HUES64 (cell line): ENCODE measurements around the gene ASMT.
"Not testable (repeated sequence)": the region's sequence is repeated elsewhere in the genome, so short reads cannot be mapped to it uniquely, and the experiment has no call there.

Experiments used
- H3K27ac ChIP-seq: 2 replicates; pipeline ENCODE4 v1.7.0; 2013; ENCODE audit warnings: low read depth, low read length, inconsistent platforms
- H3K27me3 ChIP-seq: 2 replicates; pipeline ENCODE4 v1.6.1; 2013; ENCODE audit warnings: mild to moderate bottlenecking, low read length; ENCODE audit not compliant: insufficient read depth
- H3K36me3 ChIP-seq: 2 replicates; pipeline ENCODE4 v1.6.1; 2013; ENCODE audit warnings: mild to moderate bottlenecking, low read length; ENCODE audit not compliant: insufficient read depth
- H3K4me1 ChIP-seq: 2 replicates; pipeline ENCODE4 v1.6.1; 2013; ENCODE audit warnings: mild to moderate bottlenecking, low read length, moderate library complexity; ENCODE audit not compliant: insufficient read depth
- H3K4me3 ChIP-seq: 2 replicates; pipeline ENCODE4 v1.5.1; 2013; ENCODE audit warnings: mild to moderate bottlenecking, low read length, moderate library complexity
- H3K9ac ChIP-seq: 2 replicates; pipeline ENCODE4 v1.6.1; 2013; ENCODE audit warnings: mild to moderate bottlenecking, low read depth, low read length
- H3K9me3 ChIP-seq: 2 replicates; pipeline ENCODE4 v1.6.1; 2013; ENCODE audit warnings: low read depth, low read length; ENCODE audit not compliant: insufficient read depth
- WGBS: fragments of 150-250, 120-280 bp; methylation state at CpG from one replicate; pipeline ENCODE4 v1.1.7; 2013; ENCODE audit warnings: missing lambda C conversion rate; 5-methylcytosine and 5-hydroxymethylcytosine counted together

ASMT gene

DNA sequence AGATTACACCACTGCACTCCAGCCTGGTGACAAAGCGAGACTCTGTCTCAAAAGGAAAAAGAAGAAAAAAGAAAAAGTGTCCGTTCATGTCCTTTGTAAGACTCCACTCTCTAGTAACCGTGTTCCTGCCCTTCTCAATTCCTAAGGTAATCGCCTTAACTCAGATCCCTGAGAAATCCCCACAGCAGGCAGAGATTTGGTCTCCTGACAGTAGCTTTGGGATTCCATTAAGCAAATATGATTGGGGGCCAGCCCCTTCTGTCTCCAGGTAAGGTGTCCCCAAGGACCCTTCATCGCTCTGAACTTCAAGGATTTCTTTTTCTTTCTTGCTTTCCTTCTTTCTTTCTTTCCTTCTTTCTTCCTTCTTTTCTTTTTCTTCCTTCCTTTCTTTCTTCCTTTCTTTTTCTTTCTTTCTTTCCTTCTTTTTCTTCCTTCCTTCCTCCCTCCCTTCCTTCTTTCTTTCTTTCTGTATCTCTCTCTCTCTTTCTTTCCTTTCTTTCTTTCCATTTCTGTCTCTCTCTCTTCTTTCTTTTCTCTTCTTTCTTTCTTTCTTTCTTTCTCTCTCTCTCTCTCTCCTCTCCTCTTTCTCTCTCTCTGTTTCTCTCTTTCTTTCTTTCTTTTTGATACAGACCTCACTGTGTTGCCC is 2.1 kb upstream of the ASMT start:
- WGBS, result over 99% methylated on average over 5 of the region's 5 CpGs
- Histone ChIP-seq H3K4me3 (no peak overlapping the region), H3K27ac (no peak overlapping the region), H3K9me3 (no peaks in the 10 kb centered on the region), H3K4me1 (no peaks in the 10 kb centered on the region), H3K9ac (no peak overlapping the region), H3K36me3 (no peaks in the 10 kb centered on the region), H3K27me3 (no peaks in the 10 kb centered on the region)

DNA sequence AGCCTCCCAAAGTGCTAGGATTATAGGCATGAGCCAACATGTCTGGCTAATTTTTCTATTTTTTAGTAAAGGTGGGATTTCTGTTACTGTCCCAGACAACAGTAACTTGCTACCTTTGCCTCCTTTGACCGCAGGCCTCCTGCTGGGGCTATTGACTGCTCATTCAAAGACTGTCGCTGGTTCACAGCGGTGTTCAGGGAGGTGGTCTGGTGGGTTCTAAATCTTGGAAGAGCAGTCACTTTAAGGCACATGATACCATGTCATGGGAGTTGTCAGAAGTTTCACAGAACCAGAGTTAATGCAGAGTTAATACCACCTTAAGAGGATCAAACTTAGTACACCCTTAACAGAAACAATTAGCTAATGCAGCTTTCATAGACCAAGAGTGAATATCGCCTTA is 3.8 kb downstream of the ASMT start:
- Histone ChIP-seq H3K27me3 (no peaks in the 10 kb centered on the region), H3K9ac (no peak overlapping the region), H3K27ac (no peak overlapping the region), H3K4me3 (no peak overlapping the region), H3K9me3 (no peaks in the 10 kb centered on the region), H3K4me1 (no peaks in the 10 kb centered on the region), H3K36me3 (no peaks in the 10 kb centered on the region)
- WGBS, result 25% methylated on average over 4 of the region's 4 CpGs

DNA sequence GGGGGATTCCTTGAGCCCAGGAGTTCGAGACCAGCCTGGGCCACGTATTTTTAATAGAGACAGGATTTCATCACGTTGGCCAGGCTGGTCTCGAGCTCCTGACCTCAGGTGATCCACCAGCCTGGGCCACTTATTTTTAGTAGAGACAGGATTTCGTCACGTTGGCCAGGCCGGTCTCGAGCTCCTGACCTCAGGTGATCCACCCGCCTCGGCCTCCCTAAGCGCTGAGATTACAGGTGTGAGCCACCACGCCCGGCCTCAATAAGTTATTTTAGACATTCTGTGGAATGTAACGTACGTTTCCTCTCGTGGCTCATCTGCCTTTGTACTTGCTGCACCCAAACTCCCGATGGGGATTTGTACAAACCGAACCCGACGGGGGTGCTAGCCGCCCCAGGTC is 8.8 kb downstream of the ASMT start:
- no peak overlapping the region for H3K4me3 ChIP-seq
- H3K9me3 ChIP-seq, result no peaks in the 10 kb centered on the region
- no peaks in the 10 kb centered on the region for H3K4me1 ChIP-seq
- no peaks in the 10 kb centered on the region for H3K36me3 ChIP-seq
- 94% methylated on average over 21 of the region's 21 CpGs for WGBS
- no peak overlapping the region for H3K9ac ChIP-seq
- no peaks in the 10 kb centered on the region for H3K27me3 ChIP-seq
- no peak overlapping the region for H3K27ac ChIP-seq

DNA sequence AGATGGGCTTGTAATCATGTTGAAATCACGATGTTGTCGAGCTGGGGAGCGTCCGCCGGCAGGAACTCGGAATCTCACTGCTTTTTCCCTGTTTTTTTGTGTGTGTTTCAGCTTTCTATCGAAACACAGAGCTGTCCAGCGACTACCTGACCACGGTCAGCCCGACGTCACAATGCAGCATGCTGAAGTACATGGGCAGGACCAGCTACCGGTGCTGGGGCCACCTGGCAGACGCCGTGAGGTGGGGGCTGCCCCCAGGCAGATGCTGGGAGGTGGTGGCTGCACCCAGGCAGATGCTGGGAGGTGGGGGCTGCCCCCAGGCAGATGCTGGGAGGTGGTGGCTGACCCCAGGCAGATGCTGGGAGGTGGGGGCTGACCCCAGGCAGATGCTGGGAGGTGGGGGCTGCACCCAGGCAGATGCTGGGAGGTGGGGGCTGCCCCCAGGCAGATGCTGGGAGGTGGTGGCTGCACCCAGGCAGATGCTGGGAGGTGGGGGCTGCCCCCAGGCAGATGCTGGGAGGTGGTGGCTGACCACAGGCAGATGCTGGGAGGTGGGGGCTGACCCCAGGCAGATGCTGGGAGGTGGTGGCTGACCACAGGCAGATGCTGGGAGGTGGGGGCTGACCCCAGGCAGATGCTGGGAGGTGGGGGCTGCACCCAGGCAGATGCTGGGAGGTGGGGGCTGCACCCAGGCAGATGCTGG is 9.4 kb downstream of the ASMT start:
- not testable (repeated sequence) for H3K36me3 ChIP-seq, H3K27ac ChIP-seq, H3K4me3 ChIP-seq, H3K4me1 ChIP-seq, H3K9ac ChIP-seq, H3K9me3 ChIP-seq, H3K27me3 ChIP-seq
- WGBS, result 92% methylated on average over 14 of the region's 14 CpGs

DNA sequence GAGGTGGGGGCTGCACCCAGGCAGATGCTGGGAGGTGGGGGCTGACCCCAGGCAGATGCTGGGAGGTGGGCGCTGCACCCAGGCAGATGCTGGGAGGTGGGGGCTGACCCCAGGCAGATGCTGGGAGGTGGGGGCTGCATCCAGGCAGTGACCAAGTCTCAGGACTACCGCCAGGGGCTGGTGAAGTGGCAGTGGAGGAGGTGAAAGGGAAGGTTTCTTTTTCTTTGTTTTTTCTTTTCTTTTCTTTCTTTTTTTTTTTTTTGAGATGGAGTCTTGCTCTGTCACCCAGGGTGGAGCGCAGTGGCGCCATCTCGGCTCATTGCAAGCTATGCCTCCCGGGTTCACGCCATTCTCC is 10.0 kb downstream of the ASMT start:
- H3K27me3 ChIP-seq, H3K36me3 ChIP-seq, H3K27ac ChIP-seq, H3K9me3 ChIP-seq, H3K4me1 ChIP-seq, H3K4me3 ChIP-seq, H3K9ac ChIP-seq: not testable (repeated sequence)
- WGBS, result 99% methylated on average over 6 of the region's 7 CpGs

DNA sequence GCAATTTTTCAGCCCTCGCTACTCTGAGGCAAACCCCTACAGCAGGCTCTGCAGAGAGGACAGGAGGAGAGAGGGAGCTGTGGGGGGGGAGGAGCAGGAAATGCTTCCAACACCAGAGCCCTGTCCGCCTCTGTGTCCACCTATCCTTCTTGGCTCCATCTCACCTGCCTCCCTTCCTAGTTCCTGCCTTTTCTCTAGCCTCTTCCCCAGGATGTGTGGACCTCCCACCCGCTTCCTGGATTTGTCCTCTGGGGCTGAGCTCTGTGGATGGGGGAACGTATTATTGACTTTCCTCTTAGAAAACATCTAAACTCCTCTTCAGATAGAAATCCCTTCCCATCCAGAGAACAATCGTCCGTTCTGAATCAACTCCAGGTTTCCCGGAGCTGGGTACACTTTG is 14.4 kb downstream of the ASMT start:
- no peaks in the 10 kb centered on the region for H3K27me3 ChIP-seq
- 89% methylated on average over 7 of the region's 7 CpGs for WGBS
- no peak overlapping the region for H3K27ac ChIP-seq
- no peaks in the 10 kb centered on the region for H3K9me3 ChIP-seq
- H3K4me1 ChIP-seq, result no peaks in the 10 kb centered on the region
- no peak overlapping the region for H3K4me3 ChIP-seq
- no peaks in the 10 kb centered on the region for H3K36me3 ChIP-seq
- no peak overlapping the region for H3K9ac ChIP-seq

DNA sequence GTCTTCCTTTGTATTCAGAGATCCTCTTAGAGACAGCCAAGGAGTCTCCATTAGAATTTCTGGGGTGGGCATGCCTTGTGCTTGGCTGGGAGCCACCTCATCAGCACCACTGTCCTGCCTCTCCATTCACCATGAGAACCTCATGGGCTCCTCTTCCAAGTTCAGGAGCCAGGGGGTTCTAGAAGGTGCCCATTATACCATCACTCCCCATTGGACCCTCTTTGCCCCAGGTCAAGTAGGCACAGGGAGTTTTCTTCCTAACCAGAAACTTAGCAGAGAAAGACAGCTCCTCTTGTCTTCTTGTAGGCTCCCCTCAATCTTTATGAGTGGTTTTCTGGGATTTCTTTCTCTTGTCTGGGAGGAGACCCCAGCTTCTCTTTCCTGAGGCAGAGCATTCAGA is 31.1 kb downstream of the ASMT start:
- Histone ChIP-seq H3K4me1 (peaks cover 3% of the 10 kb centered on the region; the same call in 1 of the 2 replicates), H3K36me3 (no peaks in the 10 kb centered on the region), H3K9ac (no peak overlapping the region), H3K4me3 (no peak overlapping the region), H3K27ac (no peak overlapping the region), H3K9me3 (peaks cover 13% of the 10 kb centered on the region), H3K27me3 (no peaks in the 10 kb centered on the region)

DNA sequence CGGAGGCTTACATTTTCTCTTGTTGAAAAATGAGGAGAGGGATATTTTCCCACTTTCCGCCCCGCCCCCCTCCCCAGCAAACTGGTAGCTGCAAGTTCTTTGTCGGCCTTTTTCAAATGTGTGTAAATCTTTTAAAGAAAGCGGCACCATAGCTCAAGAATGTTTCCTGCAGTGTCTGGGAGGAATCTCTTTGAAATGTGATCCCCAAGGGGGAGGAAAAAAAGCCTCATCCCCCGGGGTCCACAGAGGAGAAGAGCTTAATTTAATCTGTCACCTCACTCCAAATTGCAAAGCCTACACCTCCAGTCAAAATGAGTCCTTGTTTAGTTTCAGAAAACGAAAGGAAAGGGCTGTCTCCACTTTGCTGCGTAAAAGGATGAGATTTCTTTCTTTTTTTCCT is 34.8 kb downstream of the ASMT start:
- Histone ChIP-seq H3K4me1 (peaks cover 3% of the 10 kb centered on the region; the same call in 1 of the 2 replicates), H3K4me3 (peak overlapping the region; percentile 36), H3K27ac (peak overlapping the region; percentile 85; the same call in 1 of the 2 replicates), H3K9me3 (peaks cover 8% of the 10 kb centered on the region), H3K36me3 (no peaks in the 10 kb centered on the region), H3K27me3 (no peaks in the 10 kb centered on the region), H3K9ac (peak overlapping the region; percentile 65; the same call in 1 of the 2 replicates)
- WGBS, result 0% methylated on average over 6 of the region's 8 CpGs

DNA sequence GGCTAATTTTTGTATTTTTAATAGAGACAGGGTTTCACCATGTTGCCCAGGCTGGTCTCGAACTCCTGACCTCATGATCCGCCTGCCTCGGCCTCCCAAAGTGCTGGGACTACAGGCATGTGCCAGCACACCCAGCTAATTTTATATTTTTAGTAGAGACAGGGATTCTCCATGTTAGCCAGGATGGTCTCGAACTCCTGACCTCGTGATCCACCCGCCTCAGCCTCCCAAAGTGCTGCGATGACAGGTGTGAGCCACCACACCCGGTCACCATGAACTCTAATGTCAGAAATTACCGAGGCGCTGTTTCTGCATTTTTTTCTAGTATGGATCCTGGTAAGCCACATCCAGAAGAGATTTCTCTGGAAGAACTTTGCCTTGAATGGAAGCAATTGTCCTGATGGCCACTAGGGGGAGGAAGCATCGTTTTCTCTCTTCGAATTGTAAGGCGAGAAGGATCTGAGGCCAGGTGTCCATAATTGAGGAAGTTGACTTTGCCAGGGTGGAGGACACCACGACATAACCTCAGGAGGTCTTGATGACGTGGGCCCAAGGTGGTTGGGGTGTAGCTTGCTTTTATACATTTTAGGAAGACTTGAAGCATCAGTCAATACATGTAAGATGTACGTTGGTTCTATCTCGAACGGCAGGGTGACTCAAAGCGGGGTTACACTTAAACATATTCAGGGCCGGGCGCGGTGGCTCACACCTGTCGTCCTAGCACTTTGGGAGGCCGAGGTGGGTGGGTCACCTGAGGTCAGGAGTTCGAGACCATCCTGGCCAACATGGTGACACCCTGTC is 37.4 kb downstream of the ASMT start:
- H3K9me3 ChIP-seq, H3K4me3 ChIP-seq, H3K27me3 ChIP-seq, H3K9ac ChIP-seq, H3K27ac ChIP-seq, H3K4me1 ChIP-seq, H3K36me3 ChIP-seq: not testable (repeated sequence)
- WGBS, result 83% methylated on average over 25 of the region's 25 CpGs

DNA sequence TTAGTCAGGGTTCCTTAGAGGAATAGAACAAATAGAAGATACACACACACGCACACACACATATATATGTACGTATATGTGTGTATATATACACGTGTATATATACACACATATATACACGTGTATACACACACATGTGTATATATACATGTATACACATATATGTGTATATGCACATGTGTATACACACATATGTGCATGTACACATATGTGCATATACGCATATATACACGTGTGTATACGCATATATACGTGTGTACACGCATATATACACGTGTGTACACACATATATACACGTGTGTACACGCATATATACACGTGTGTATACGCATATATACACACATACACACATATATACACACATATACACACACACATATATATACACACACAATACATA is 41.5 kb downstream of the ASMT start:
- WGBS, result 97% methylated on average over 6 of the region's 14 CpGs
- H3K4me3 ChIP-seq, result no peak overlapping the region

DNA sequence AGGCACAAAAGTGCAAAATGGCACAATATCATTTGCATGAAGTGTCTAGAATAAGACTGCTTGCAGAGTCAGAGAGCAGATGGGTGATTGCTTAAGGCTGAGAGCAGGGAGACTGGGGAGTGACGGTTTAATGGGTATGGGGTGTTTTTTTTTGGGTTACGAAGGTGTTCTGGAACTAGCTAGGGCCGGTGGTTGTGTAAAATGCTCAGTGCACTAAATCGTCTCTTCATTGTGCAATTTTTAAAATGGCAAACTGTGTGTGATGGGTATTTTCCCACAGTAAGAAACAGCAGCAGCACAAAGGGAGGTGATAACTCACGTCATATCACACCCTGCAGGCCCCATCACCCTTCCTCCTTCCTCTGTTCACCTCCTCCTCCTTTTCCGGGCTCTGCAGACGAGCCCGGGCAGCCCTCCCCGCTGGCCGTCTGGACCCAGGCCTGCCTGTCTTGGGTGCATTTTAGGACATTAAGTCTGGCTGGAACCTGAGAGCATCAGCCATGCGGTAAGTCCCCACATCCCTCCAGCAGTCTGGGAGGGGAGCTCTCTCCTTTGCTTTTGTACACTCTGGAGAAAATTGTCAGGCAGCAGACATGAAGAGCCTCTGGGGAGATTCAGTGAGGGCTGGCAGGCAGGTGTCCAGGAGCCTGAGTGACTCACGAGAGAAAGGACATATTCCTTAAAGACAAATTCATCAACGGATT is 42.7 kb downstream of the ASMT start:
- no peak overlapping the region for H3K4me3 ChIP-seq
- 65% methylated on average over 13 of the region's 13 CpGs for WGBS

More for the DNA sequence above, 41.5 kb downstream of the ASMT start:
- H3K27me3 ChIP-seq, result no peaks in the 10 kb centered on the region
- H3K36me3 ChIP-seq, result no peaks in the 10 kb centered on the region
- no peaks in the 10 kb centered on the region for H3K9me3 ChIP-seq
- no peak overlapping the region for H3K9ac ChIP-seq
- H3K27ac ChIP-seq, result no peak overlapping the region
- peaks cover 12% of the 10 kb centered on the region for H3K4me1 ChIP-seq

More for the DNA sequence above, 42.7 kb downstream of the ASMT start:
- no peaks in the 10 kb centered on the region for H3K36me3 ChIP-seq
- no peaks in the 10 kb centered on the region for H3K27me3 ChIP-seq
- no peak overlapping the region for H3K9ac ChIP-seq
- H3K4me1 ChIP-seq, result peaks cover 12% of the 10 kb centered on the region
- no peaks in the 10 kb centered on the region for H3K9me3 ChIP-seq
- H3K27ac ChIP-seq, result no peak overlapping the region
